Measurements from ENCODE around the gene MED14.
"Not testable (repeated sequence)": the region's sequence is repeated elsewhere in the genome, so short reads cannot be mapped to it uniquely, and the experiment has no call there.

MED14 gene

DNA sequence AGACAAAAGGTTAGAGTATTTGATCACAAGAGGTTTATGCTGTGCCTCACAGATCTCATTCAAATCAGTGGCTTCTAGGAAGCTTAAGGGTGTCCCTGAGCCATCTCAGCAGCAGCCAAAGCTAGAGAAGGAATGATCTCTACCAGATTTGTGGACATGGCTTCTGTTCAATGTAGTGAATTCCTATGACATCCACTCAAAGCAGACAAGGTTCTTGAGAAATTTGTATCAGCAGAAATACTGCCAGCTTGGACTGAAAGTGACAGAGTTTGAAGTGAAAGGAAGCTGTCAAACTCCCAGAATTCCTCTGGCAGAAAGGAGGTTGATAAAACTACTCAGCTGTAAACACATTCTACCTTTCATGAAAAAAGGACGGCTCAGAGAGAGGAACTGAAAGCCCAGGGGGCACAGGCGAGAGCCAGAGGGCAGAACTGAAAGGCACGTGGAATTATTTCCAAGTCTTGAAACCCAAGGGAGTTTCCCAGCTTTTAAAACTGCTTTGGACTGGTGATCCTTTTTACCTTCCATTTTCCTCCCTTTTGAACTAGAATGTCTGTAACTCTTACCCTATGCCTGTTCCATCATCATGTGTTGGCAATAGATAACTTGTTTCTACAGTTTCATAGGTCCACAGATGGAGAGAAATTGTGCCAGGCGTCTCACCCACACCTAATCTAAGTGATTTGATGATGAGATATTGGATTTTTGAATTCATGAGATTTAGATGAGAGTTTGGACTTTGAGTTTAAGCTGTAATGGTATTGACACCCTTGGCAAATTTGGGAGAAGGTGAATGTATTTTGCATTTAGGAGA is 14.5 kb upstream of the MED14 start:
- H3K9me3 Mint-ChIP-seq, result peaks cover 4% of the 10 kb centered on the region
- no peak overlapping the region for H3K27ac Mint-ChIP-seq
- DNase-seq, result no peak
- H3K36me3 Mint-ChIP-seq (ENCODE audit: low read depth), result no peaks in the 10 kb centered on the region
- H3K4me1 Mint-ChIP-seq (ENCODE audit: low read depth), result peaks cover 15% of the 10 kb centered on the region
- no peak overlapping the region for H3K4me3 Mint-ChIP-seq
- peaks cover 81% of the 10 kb centered on the region for H3K27me3 Mint-ChIP-seq

GRCh38 chrX:40748977-40749376 is 13.6 kb upstream of the MED14 start:
- no peak overlapping the region for H3K4me3 Mint-ChIP-seq
- no peak overlapping the region for H3K27ac Mint-ChIP-seq
- peaks cover 82% of the 10 kb centered on the region for H3K27me3 Mint-ChIP-seq
- peaks cover 15% of the 10 kb centered on the region for H3K4me1 Mint-ChIP-seq (ENCODE audit: low read depth)
- H3K36me3 Mint-ChIP-seq (ENCODE audit: low read depth), result no peaks in the 10 kb centered on the region
- H3K9me3 Mint-ChIP-seq, result peaks cover 4% of the 10 kb centered on the region
- DNase-seq, result no peak

DNA sequence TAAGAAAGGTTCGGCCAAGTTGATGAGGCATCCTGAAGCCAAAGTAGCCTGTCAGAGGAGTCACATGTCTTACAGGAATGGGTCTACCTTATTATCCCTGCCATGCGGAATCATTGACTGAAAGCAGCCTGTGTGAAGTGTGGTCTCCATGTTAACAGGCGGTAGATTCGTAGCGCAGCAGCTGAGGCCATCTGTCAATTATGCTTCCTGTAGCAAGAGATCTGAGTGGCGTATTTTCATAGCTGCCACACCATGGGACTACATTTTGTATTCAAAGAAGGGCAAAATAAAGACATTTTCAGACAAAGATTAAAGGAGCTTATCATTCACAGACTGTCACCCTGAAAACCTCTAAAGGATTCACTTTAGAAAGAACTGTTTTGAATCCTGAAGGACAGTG is 11.2 kb upstream of the MED14 start:
- no peak overlapping the region for H3K4me3 Mint-ChIP-seq
- H3K27me3 Mint-ChIP-seq, result peaks cover 74% of the 10 kb centered on the region
- DNase-seq, result no peak
- no peaks in the 10 kb centered on the region for H3K36me3 Mint-ChIP-seq (ENCODE audit: low read depth)
- H3K9me3 Mint-ChIP-seq, result peaks cover 4% of the 10 kb centered on the region
- peaks cover 15% of the 10 kb centered on the region for H3K4me1 Mint-ChIP-seq (ENCODE audit: low read depth)
- no peak overlapping the region for H3K27ac Mint-ChIP-seq

DNA sequence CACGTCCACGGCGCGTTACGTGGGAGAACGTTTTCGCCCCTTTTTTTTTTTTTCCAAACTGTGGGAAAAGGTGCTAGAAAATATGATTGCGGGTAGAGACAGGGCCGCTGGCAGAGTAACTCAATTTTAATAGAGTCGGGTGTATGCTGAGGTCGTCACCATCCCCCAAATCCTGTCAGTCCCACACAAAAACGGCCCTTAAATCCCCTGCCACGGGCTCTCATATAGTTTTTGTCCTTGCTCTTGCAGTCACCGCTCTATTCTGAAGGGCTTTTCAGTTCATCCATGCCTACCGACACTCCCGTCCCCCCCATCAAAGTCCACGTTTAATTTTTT is 796 bp upstream of the MED14 start:
- no peak for DNase-seq
- Mint-ChIP-seq H3K36me3 (ENCODE audit: low read depth) (peaks cover 14% of the 10 kb centered on the region), H3K27ac (peak overlapping the region; percentile 97), H3K9me3 (no peaks in the 10 kb centered on the region), H3K4me1 (ENCODE audit: low read depth) (peaks cover 55% of the 10 kb centered on the region), H3K27me3 (peaks cover 33% of the 10 kb centered on the region), H3K4me3 (peak overlapping the region; percentile 88)

- H3K9me3 Mint-ChIP-seq, result no peaks in the 10 kb centered on the region
- peaks cover 14% of the 10 kb centered on the region for H3K36me3 Mint-ChIP-seq (ENCODE audit: low read depth)
- H3K27ac Mint-ChIP-seq, result peak overlapping the region; percentile 85
- DNase-seq, result no peak
- H3K4me3 Mint-ChIP-seq, result peak overlapping the region; percentile 90
- peaks cover 66% of the 10 kb centered on the region for H3K4me1 Mint-ChIP-seq (ENCODE audit: low read depth)
- H3K27me3 Mint-ChIP-seq, result peaks cover 31% of the 10 kb centered on the region
These were observed 394 bp downstream of the MED14 start for GRCh38 chrX:40734971-40735324.

DNA sequence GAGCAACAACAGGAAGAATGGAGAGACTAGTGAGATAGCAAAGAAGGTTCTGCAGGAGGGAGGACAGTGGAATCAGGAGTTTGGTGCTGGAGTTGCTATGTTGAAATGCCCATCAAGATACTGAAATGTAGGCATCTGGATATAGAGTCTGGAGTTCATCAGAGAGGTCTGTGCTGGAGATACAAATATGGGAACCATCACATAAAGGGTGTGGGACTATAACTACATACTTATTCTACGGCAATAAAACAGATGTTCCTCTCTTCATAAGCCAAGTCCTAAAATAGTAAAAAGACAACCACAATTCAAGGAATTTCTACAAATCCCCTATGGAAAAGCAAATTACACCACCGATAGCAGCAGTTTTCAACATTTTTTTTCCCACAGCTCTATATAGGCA is 1.6 kb downstream of the MED14 start:
- DNase-seq, result no peak
- Mint-ChIP-seq H3K36me3 (ENCODE audit: low read depth) (peaks cover 21% of the 10 kb centered on the region), H3K27me3 (peaks cover 22% of the 10 kb centered on the region), H3K4me3 (peak overlapping the region; percentile 90), H3K27ac (peak overlapping the region; percentile 48), H3K4me1 (ENCODE audit: low read depth) (peaks cover 69% of the 10 kb centered on the region), H3K9me3 (no peaks in the 10 kb centered on the region)

GRCh38 chrX:40732499-40732898 is 2.8 kb downstream of the MED14 start:
- H3K9me3 Mint-ChIP-seq, DNase-seq: not testable (repeated sequence)
- Mint-ChIP-seq H3K4me3 (peak overlapping the region; percentile 90), H3K36me3 (ENCODE audit: low read depth) (peaks cover 32% of the 10 kb centered on the region), H3K27ac (peak overlapping the region; percentile 1), H3K27me3 (peaks cover 12% of the 10 kb centered on the region), H3K4me1 (ENCODE audit: low read depth) (peaks cover 66% of the 10 kb centered on the region)

GRCh38 chrX:40729598-40730584 is 5.5 kb downstream of the MED14 start:
- H3K36me3 Mint-ChIP-seq (ENCODE audit: low read depth), result peaks cover 49% of the 10 kb centered on the region
- peak overlapping the region; percentile 2 for H3K4me3 Mint-ChIP-seq
- H3K27me3 Mint-ChIP-seq, result peaks cover 12% of the 10 kb centered on the region
- peaks cover 73% of the 10 kb centered on the region for H3K4me1 Mint-ChIP-seq (ENCODE audit: low read depth)
- no peak for DNase-seq
- H3K27ac Mint-ChIP-seq, result peak overlapping the region; percentile 7
- H3K9me3 Mint-ChIP-seq, result no peaks in the 10 kb centered on the region

DNA sequence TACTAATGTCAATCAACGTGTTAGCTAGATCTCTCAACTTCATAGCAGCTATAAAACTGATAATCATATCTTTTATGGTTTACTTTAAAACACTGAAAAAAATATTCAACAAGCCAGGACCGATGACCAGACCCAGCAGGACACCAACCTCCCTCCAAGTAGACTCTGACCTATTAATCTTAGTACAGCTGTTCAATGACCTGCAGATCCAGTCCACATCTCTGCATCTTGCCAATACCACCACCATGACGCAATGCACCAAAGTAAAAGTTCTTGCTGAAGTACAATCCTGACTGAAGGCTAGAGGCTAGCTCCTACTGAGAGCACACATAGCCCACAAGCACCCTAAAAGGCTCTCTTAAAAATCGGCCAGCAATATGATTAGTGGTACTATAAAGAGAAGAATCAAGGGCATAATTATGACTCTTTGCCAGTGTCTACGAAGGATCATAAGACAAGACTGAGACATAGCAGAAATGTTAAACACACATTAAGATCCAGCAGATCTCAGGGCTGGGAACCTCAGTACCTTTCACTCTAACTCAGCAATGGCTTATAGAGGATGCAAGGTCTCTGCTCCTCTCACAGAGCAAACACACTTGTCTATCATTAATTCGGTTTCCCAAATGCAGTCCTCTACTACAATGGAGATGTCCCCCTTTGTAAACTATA is 7.6 kb downstream of the MED14 start:
- Mint-ChIP-seq H3K27me3 (peaks cover 3% of the 10 kb centered on the region), H3K27ac (no peak overlapping the region), H3K4me1 (ENCODE audit: low read depth) (peaks cover 68% of the 10 kb centered on the region), H3K36me3 (ENCODE audit: low read depth) (peaks cover 57% of the 10 kb centered on the region), H3K9me3 (no peaks in the 10 kb centered on the region), H3K4me3 (no peak overlapping the region)
- no peak for DNase-seq

DNA sequence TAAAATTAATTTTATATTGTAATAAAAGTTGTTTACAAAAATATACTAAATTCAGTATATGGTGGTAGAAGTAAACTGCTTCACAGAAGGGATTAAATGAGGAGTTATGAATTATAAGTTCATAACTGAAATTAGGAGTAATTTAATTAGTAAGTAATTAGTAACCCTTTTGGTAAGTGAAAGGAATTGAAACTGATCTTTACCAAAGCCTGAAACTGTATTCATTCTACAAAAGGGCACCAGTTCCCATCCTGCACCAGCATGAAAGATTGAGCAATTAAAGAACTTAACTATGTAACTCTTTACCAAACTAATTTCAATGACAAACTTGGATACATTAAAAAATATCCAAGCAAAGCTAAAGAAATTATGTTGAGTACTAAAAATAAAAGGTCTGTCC is 8.2 kb downstream of the MED14 start:
- DNase-seq, result no peak
- H3K36me3 Mint-ChIP-seq (ENCODE audit: low read depth), result peaks cover 63% of the 10 kb centered on the region
- peaks cover 6% of the 10 kb centered on the region for H3K27me3 Mint-ChIP-seq
- H3K9me3 Mint-ChIP-seq, result no peaks in the 10 kb centered on the region
- H3K4me3 Mint-ChIP-seq, result no peak overlapping the region
- H3K27ac Mint-ChIP-seq, result no peak overlapping the region
- peaks cover 72% of the 10 kb centered on the region for H3K4me1 Mint-ChIP-seq (ENCODE audit: low read depth)

GRCh38 chrX:40722930-40723329 is 12.4 kb downstream of the MED14 start:
- DNase-seq, result no peak
- Mint-ChIP-seq H3K4me3 (peak overlapping the region; percentile 6), H3K9me3 (no peaks in the 10 kb centered on the region), H3K27me3 (peaks cover 11% of the 10 kb centered on the region), H3K4me1 (ENCODE audit: low read depth) (peaks cover 64% of the 10 kb centered on the region), H3K27ac (peak overlapping the region; percentile 35), H3K36me3 (ENCODE audit: low read depth) (peaks cover 87% of the 10 kb centered on the region)

DNA sequence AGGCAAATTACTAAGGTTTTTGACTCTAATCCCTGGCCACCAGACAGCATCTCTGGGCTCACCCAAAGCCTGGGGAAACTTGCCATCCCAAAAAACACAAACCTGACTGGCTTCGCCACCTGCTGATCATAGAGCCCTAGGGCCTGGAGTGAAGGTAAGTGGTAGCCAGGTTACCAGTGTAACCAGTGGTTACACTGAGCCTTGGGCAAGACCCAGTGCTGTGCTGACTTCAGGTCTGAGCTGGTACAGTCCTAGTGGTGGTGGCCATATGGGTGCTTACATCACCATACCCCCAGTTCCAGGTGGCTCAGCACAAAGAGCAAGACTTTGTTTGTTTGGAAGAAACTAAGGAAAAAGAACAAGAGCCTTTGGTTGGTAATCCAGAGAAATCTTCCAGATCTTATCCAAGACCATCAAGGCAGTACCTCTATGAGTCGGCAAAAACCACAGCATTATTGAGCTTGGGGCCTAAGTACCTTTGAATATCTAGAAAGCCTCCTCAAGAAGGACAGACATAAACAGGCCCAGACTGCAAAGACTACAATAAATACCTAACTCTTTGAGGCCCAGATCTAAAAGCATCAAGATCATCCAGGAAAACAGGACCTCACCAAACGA is 13.7 kb downstream of the MED14 start:
- Mint-ChIP-seq H3K4me1 (ENCODE audit: low read depth) (peaks cover 58% of the 10 kb centered on the region), H3K4me3 (no peak overlapping the region), H3K36me3 (ENCODE audit: low read depth) (peaks cover 88% of the 10 kb centered on the region), H3K27ac (peak overlapping the region; percentile 30), H3K27me3 (peaks cover 11% of the 10 kb centered on the region), H3K9me3 (peaks cover 2% of the 10 kb centered on the region)
- DNase-seq, result no peak

DNA sequence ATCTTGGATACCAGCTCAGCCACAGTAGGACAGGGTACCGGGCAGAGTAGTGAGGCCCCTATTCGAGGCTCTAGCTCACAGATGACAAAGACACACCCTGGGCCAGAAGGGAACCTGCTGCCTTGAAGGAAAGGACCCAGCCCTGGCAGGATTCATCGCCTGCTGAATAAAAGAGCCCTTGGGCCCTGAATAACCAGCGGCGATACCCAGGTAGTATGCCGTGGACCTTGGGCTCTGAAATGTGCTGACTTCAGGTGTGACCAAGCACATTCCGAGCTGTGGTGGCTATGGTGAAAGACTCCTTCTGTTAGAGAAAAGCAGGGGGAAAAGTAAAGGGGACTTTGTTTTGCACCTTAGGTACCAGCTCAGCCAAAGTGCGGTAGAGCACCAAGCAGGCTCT is 14.6 kb downstream of the MED14 start:
- Mint-ChIP-seq H3K27me3 (peaks cover 11% of the 10 kb centered on the region), H3K4me3 (no peak overlapping the region), H3K9me3 (peaks cover 3% of the 10 kb centered on the region), H3K36me3 (ENCODE audit: low read depth) (peaks cover 85% of the 10 kb centered on the region), H3K27ac (no peak overlapping the region), H3K4me1 (ENCODE audit: low read depth) (peaks cover 59% of the 10 kb centered on the region)
- DNase-seq, result no peak

- Mint-ChIP-seq H3K27ac (no peak overlapping the region), H3K36me3 (ENCODE audit: low read depth) (peaks cover 81% of the 10 kb centered on the region), H3K27me3 (peaks cover 11% of the 10 kb centered on the region), H3K4me1 (ENCODE audit: low read depth) (peaks cover 56% of the 10 kb centered on the region), H3K4me3 (no peak overlapping the region), H3K9me3 (peaks cover 3% of the 10 kb centered on the region)
- no peak for DNase-seq
These were observed 15.0 kb downstream of the MED14 start for GRCh38 chrX:40720339-40720738.
